Right renal pelvis (tissue), 4 donors: ENCODE results near the gene USP36. TPM values are rescaled to one million over a fixed set of nuclear protein-coding genes. Genes with fewer than 3 reads are reported as not detected.
A peak's percentile ranks its signal among the peaks of the same experiment; 100 is the strongest.
"Not testable (repeated sequence)": the region's sequence is repeated elsewhere in the genome, so short reads cannot be mapped to it uniquely, and the experiment has no call there.

Experiments used
- DNase-seq, 4 donors: peaks; one replicate each; pipeline ENCODE4 v3.0.0-alpha.2; 2013; ENCODE audit warnings: low read depth in 4 of 4, low spot score in 3 of 4, missing footprints in 1 of 4
- polyA plus RNA-seq, 4 donors: library from polyadenylated mRNA; unstranded; fragments of 120-200 nt; gene quantifications; one replicate each; pipeline ENCODE4 v1.2.1, GENCODE V29; 2013; ENCODE audit not compliant: insufficient read length in 4 of 4

USP36 gene
- polyA plus RNA-seq, result 10 to 100 TPM; 37.8 to 48.7 (median 42.0) TPM

- DNase-seq, result peak; percentile 98 to 100 (median 98)
Measured at GRCh38 chr17:78840780-78841611, at the start of gene USP36. Gene USP36, minus strand, starts transcription at chr17:78840814. Its CDS starts 4,451 bp downstream, at chr17:78836363.

- DNase-seq, result not testable (repeated sequence)
Measured at GRCh38 chr17:78890096-78890495, 49.5 kb upstream of the USP36 start.

- DNase-seq, result no peak
Measured at GRCh38 chr17:78889531-78889930, 48.9 kb upstream of the USP36 start.

- no peak for DNase-seq
Measured at GRCh38 chr17:78888941-78889518, 48.4 kb upstream of the USP36 start.

- no peak for DNase-seq
Measured at GRCh38 chr17:78886954-78887353, 46.3 kb upstream of the USP36 start.

- DNase-seq, result no peak
Measured at GRCh38 chr17:78885956-78886355, 45.3 kb upstream of the USP36 start.

- DNase-seq, result no peak
Measured at GRCh38 chr17:78884876-78885667, 44.5 kb upstream of the USP36 start.

- no peak for DNase-seq
Measured at GRCh38 chr17:78884148-78884825, 43.7 kb upstream of the USP36 start.

GRCh38 chr17:78883533-78884131 lies 43.0 kb upstream of the USP36 start:
- no peak for DNase-seq

GRCh38 chr17:78883089-78883532 lies 42.5 kb upstream of the USP36 start:
- DNase-seq, result no peak

- no peak for DNase-seq
Measured at GRCh38 chr17:78882540-78883088, 42.0 kb upstream of the USP36 start.

- peak in 3 of 4 donors; percentile 54 to 72 (median 70) for DNase-seq
Measured at GRCh38 chr17:78879635-78880186, 39.1 kb upstream of the USP36 start.

GRCh38 chr17:78878871-78879527 lies 38.4 kb upstream of the USP36 start:
- no peak for DNase-seq

- no peak for DNase-seq
Measured at GRCh38 chr17:78878261-78878660, 37.6 kb upstream of the USP36 start.

- DNase-seq, result not testable (repeated sequence)
Measured at GRCh38 chr17:78876954-78877517, 36.4 kb upstream of the USP36 start.

- DNase-seq, result no peak
Measured at GRCh38 chr17:78876094-78876597, 35.5 kb upstream of the USP36 start.

GRCh38 chr17:78875363-78876093 lies 34.9 kb upstream of the USP36 start:
- no peak for DNase-seq
